Right lobe of liver (tissue), 6 donors: Measurements from ENCODE around the gene CC2D1B. TPM values are rescaled to one million over a fixed set of nuclear protein-coding genes. Genes with fewer than 3 reads are reported as not detected.

Experiments used
- ATAC-seq, 4 donors: fragments of 200-7000 bp; cut with Tn5 transposase; one replicate each; pipeline ENCODE4 v1.9.1; 2020; ENCODE audit warnings: mild to moderate bottlenecking in 4 of 4, moderate library complexity in 4 of 4
- DNase-seq, 3 donors: peaks; one replicate each; pipeline ENCODE4 v3.0.0-alpha.2; 2020
- H3K27ac ChIP-seq, 3 donors: fragments of 200-600 bp; one replicate each; pipeline ENCODE4 v1.8.0; 2022
- H3K27me3 ChIP-seq, 2 donors: fragments of 200-600 bp; one replicate each; pipeline ENCODE4 v1.8.0; 2022
- H3K36me3 ChIP-seq, 4 donors: fragments of 200-600 bp; sonication (generic) in 1 of 4; one replicate each; pipeline versions ENCODE4 v1.5.1 to v1.8.0; 2017 to 2022; ENCODE audit warnings: control low read depth in 1 of 4
- H3K4me1 ChIP-seq, 4 donors: fragments of 200-600 bp; sonication (generic) in 1 of 4; one replicate each; pipeline versions ENCODE4 v1.5.1 to v1.8.0; 2017 to 2022; ENCODE audit warnings: control low read depth in 1 of 4
- H3K4me3 ChIP-seq, 3 donors: fragments of 200-600 bp; one replicate each; pipeline ENCODE4 v1.8.0; 2022
- H3K9me3 ChIP-seq, 4 donors: fragments of 200-600 bp; sonication (generic) in 1 of 4; one replicate each; pipeline versions ENCODE4 v1.5.1 to v1.8.0; 2017 to 2022; ENCODE audit warnings: control low read depth in 1 of 4
- CTCF ChIP-seq, 4 donors: fragments of 200-600 bp in 3 of 4; fragments of 450-650 bp in 1 of 4; IDR thresholded peaks; one replicate each; pipeline versions ENCODE4 v1.5.1 to v1.8.0; 2016 to 2022; ENCODE audit warnings: antibody characterized with exemption in 4 of 4, mild to moderate bottlenecking in 2 of 4
- POLR2A ChIP-seq: fragments of 450-650 bp; IDR thresholded peaks from one replicate; pipeline ENCODE4 v1.6.1; 2017; ENCODE audit warnings: antibody characterized with exemption, mild to moderate bottlenecking
- WGBS: methylation state at CpG from one replicate; pipeline ENCODE4 v1.1.6; 2018; ENCODE audit warnings: low coverage, low lambda C conversion rate; ENCODE audit not compliant: insufficient coverage; ENCODE audit errors: missing lambda C conversion rate; 5-methylcytosine and 5-hydroxymethylcytosine counted together
- intact Hi-C, 2 donors: fragments of 100-400 bp; cut with DNase I; formaldehyde crosslinking; loops; one replicate each; pipeline versions ENCODE4 v1.11.2 to v1.14.1; 2022
- total RNA-seq, 6 experiments: library from RNA; depleted of rRNA in 2 of 6; stranded (reverse); fragments of >200 nt in 2 of 6; fragmentation: NEBNext Ultra II Directional in 3 of 6; extraction: Animal tissue kit (Norgen Biotek cat#: 25700) in 3 of 6; gene quantifications; one replicate each; pipeline versions ENCODE4 v1.1.0 to v1.2.4, GENCODE V29; 2016 to 2023
- donor health status: DM: no; HTN: yes; CAD: no.
- donor health status: DM: no; HTN: no; CAD: no.
- donor health status: DM: no; HTN: no; CAD: no.
- donor health status: DM: no; HTN: yes; CAD: no.
- donor health status: DM: no; HTN: yes; CAD: no.

CC2D1B gene
- total RNA-seq, 6 experiments from 2014 or later: 11.8 to 18.0 (median 15.1) TPM

- TF ChIP-seq CTCF (IDR thresholded peaks at IDR 0.05) (no peak), POLR2A (no peak)
- no peak for DNase-seq
- no peak overlapping the region for H3K4me3 ChIP-seq
- WGBS: no CpG with 5 or more reads among the region's 9 CpGs
- no peaks in the 10 kb centered on the region for H3K9me3 ChIP-seq
- intact Hi-C loops: no loop called here
- no peak for ATAC-seq
- no peak overlapping the region for H3K27ac ChIP-seq
- peaks cover 0 to 99% (median 60%) of the 10 kb centered on the region in 4 donors for H3K36me3 ChIP-seq
- no peaks in the 10 kb centered on the region for H3K27me3 ChIP-seq
- H3K4me1 ChIP-seq: no peaks in the 10 kb centered on the region
Observed at GRCh38 chr1:52357397-52357796, 8.6 kb downstream of the CC2D1B start.

- no peak for ATAC-seq
- Histone ChIP-seq H3K4me1 (no peaks in the 10 kb centered on the region), H3K4me3 (no peak overlapping the region), H3K9me3 (no peaks in the 10 kb centered on the region), H3K27me3 (no peaks in the 10 kb centered on the region), H3K36me3 (peaks cover 0 to 95% (median 57%) of the 10 kb centered on the region in 4 donors), H3K27ac (no peak overlapping the region)
- WGBS: 96% methylated on average over 3 of the region's 8 CpGs
- no peak for TF ChIP-seq CTCF (IDR thresholded peaks at IDR 0.05)
- no peak for TF ChIP-seq POLR2A
- DNase-seq: no peak
- intact Hi-C loops: no loop called here
Observed at GRCh38 chr1:52356818-52357355, 9.1 kb downstream of the CC2D1B start.

GRCh38 chr1:52355847-52356505 lies 10.0 kb downstream of the CC2D1B start:
- Histone ChIP-seq H3K4me3 (no peak overlapping the region), H3K27me3 (no peaks in the 10 kb centered on the region), H3K9me3 (no peaks in the 10 kb centered on the region), H3K36me3 (peaks cover 0 to 87% (median 53%) of the 10 kb centered on the region in 4 donors), H3K4me1 (no peaks in the 10 kb centered on the region), H3K27ac (no peak overlapping the region)
- intact Hi-C loops: no loop called here
- WGBS: 100% methylated on average over 1 of the region's 11 CpGs
- ATAC-seq (no peak), DNase-seq (no peak)
- TF ChIP-seq CTCF (IDR thresholded peaks at IDR 0.05) (no peak), POLR2A (no peak)

- WGBS: 98% methylated on average over 8 of the region's 8 CpGs
- H3K36me3 ChIP-seq: peaks cover 0 to 82% (median 51%) of the 10 kb centered on the region in 4 donors
- TF ChIP-seq CTCF (IDR thresholded peaks at IDR 0.05) (no peak), POLR2A (no peak)
- ATAC-seq (no peak), DNase-seq (no peak)
- intact Hi-C loops: no loop called here
- no peaks in the 10 kb centered on the region for H3K4me1 ChIP-seq
- no peak overlapping the region for H3K27ac ChIP-seq
- no peak overlapping the region for H3K4me3 ChIP-seq
- no peaks in the 10 kb centered on the region for H3K9me3 ChIP-seq
- H3K27me3 ChIP-seq: no peaks in the 10 kb centered on the region
Observed at GRCh38 chr1:52355436-52355835, 10.6 kb downstream of the CC2D1B start.
